Activated CD4-positive, alpha-beta memory T cell treated with anti-CD3 and anti-CD28 coated beads, Interleukin-2, amount 10 ng/mL, durations not matched to agents 7 days and 5 days (primary cell): ENCODE measurements around the gene CDH23. TPM values are rescaled to one million over a fixed set of nuclear protein-coding genes. Genes with fewer than 3 reads are reported as not detected.
A peak's percentile ranks its signal among the peaks of the same experiment; 100 is the strongest.

Experiments used
- CTCF ChIA-PET: fragments of 350-600 bp; sonication (Branson Sonifier 250); formaldehyde crosslinking; loops from one replicate; lab custom pipeline; 2021; ENCODE audit warnings: antibody characterized with exemption, inconsistent platforms; lab: Charles Lee
- POLR2A ChIA-PET: fragments of 350-600 bp; sonication (Branson Sonifier 250); formaldehyde crosslinking; loops from one replicate; lab custom pipeline; 2021; ENCODE audit warnings: antibody characterized with exemption; lab: Charles Lee
- DNase-seq: peaks from one replicate; pipeline ENCODE4 v3.0.0-alpha.2; 2020
- H3K27ac Mint-ChIP-seq: one replicate; pipeline ENCODE4 v1.8.0; 2021; ENCODE audit warnings: mild to moderate bottlenecking, mixed read lengths
- H3K27me3 Mint-ChIP-seq: one replicate; pipeline ENCODE4 v1.8.0; 2021; ENCODE audit warnings: mixed read lengths
- H3K36me3 Mint-ChIP-seq: one replicate; pipeline ENCODE4 v1.8.0; 2021; ENCODE audit warnings: low read depth, mixed read lengths
- H3K4me1 Mint-ChIP-seq: one replicate; pipeline ENCODE4 v1.8.0; 2021; ENCODE audit warnings: mixed read lengths
- H3K4me3 Mint-ChIP-seq: one replicate; pipeline ENCODE4 v1.8.0; 2021; ENCODE audit warnings: mild to moderate bottlenecking, mixed read lengths
- H3K9me3 Mint-ChIP-seq: one replicate; pipeline ENCODE4 v1.8.0; 2021; ENCODE audit warnings: mixed read lengths
- total RNA-seq, 2 experiments: library from RNA; stranded (reverse); gene quantifications; one replicate each; pipeline ENCODE4 v1.2.3, GENCODE V29; 2021

CDH23 gene
- total RNA-seq, 2 experiments from 2014 or later: 1.3 TPM

DNA sequence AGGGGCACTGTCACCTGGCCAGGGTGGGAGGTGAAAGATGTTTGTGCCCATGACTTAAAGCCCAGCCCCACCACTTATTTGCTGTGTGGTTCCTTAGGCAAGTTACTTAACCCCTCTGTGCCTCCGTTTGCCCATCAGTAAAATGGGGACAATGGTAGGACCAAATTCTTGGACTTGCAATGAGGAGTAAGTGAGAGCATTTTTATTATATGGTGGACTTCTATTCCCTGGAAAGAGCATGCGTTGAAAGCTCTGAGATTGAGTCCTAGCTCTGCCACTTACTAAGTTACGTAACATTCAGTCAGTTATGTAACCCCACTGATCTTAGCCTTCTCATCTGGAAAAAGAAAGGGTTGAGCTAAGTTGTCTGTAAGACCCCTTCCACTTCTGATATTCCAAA lies 357.8 kb downstream of the CDH23 start:
- peaks cover 80% of the 10 kb centered on the region for H3K4me1 Mint-ChIP-seq
- H3K27ac Mint-ChIP-seq: no peak overlapping the region
- H3K27me3 Mint-ChIP-seq: no peaks in the 10 kb centered on the region
- POLR2A ChIA-PET: interaction anchor here (0.8 to 5.9 kb wide), 4 partner anchors 11 to 28 kb away, joined by 3 to 142 read pairs (median 20); partner anchors contain the start of gene VSIR
- H3K4me3 Mint-ChIP-seq: no peak overlapping the region
- CTCF ChIA-PET: interaction anchor here (5.2 to 6.7 kb wide), 2 partner anchors 14 to 18 kb away, joined by 39 to 42 read pairs; partner anchors contain the start of gene VSIR
- H3K36me3 Mint-ChIP-seq: peaks cover 82% of the 10 kb centered on the region
- DNase-seq: no peak
- H3K9me3 Mint-ChIP-seq: no peaks in the 10 kb centered on the region

DNA sequence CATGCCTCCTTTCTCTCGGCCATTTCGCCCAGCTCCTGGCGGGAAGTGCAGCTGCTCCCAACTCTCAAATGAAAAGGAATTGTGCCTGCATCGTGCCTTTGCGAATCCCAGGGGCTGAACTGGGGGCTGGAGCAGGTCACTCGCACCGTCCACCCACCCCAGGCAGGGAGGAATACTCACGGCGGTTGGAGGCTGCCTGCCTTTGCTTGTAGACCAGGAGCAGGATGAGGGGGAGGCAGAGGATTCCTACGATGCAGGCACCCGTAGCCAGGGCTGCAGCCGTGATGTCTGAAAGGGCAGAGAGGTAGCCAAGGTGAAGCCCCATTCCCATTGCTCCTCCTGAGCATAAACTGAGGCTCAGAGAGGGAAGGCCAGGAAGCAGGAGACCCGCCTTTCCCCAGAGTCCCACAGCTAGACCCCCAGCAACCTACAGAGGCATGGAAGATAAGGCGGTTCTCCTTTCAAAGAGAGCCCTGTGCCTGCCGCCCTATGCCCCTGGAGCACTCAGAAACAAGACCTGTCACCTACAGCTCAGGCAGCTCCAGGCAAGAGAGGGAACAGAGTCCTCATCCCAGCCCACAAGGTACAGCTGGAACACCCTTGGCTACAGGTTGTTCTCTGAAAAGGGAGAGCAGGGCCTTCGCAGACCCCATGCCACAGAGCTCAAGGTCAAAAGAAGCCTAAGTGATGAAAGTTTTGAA lies 358.6 kb downstream of the CDH23 start:
- peaks cover 75% of the 10 kb centered on the region for H3K4me1 Mint-ChIP-seq
- no peak overlapping the region for H3K4me3 Mint-ChIP-seq
- no peaks in the 10 kb centered on the region for H3K9me3 Mint-ChIP-seq
- CTCF ChIA-PET: interaction anchor here (1.2 to 6.7 kb wide), 3 partner anchors 13 to 58 kb away, joined by 4 to 42 read pairs (median 39); partner anchors contain the start of gene VSIR
- POLR2A ChIA-PET: interaction anchor here (0.8 to 5.9 kb wide), 4 partner anchors 11 to 28 kb away, joined by 3 to 142 read pairs (median 20); partner anchors contain the start of gene VSIR
- H3K27me3 Mint-ChIP-seq: no peaks in the 10 kb centered on the region
- H3K36me3 Mint-ChIP-seq: peaks cover 79% of the 10 kb centered on the region
- H3K27ac Mint-ChIP-seq: no peak overlapping the region
- DNase-seq: no peak

DNA sequence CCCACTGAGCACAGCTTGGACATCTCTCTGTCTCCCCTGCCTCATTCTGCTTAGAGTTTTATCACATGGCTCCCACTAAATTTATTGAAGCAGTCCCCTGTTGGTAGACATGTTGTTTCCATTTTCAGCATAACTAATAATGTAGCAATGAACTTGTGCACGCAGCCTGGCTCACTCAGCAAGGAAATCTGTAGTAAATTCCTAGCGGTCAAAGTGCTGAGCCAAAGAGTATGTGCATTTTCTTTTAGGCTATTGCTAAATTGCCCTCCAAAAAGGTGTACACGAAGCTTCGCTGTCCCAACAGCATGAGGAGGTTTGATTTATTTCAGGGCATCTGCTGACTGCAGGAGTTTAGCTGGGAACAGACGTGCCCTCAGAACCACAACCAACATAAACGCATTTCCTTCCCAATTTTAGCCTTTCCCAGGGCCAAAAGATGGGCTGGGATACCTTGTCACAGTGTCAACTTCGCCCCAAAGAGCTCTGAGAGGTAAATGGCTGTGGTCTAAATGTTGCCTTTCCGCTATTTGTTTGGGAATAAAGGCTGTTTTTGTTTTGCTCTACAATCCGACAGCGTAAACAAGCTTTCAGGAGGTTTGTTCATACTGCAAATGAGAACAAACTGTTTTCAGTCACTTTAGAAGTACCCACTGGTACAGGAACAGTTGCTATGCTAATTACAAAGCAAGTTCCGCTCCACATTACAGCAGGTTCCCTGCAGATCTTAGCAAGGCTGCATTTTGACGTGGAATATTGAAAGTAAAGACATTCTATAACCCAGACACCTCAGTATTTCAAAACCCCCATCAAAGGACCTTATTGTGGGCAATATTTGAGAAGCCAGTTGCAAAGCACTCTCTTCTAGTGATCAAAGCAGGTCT lies 359.8 kb downstream of the CDH23 start:
- H3K27me3 Mint-ChIP-seq: no peaks in the 10 kb centered on the region
- H3K4me1 Mint-ChIP-seq: peaks cover 78% of the 10 kb centered on the region
- peak overlapping the region; percentile 21 for H3K4me3 Mint-ChIP-seq
- peaks cover 81% of the 10 kb centered on the region for H3K36me3 Mint-ChIP-seq
- no peaks in the 10 kb centered on the region for H3K9me3 Mint-ChIP-seq
- DNase-seq: no peak
- H3K27ac Mint-ChIP-seq: peak overlapping the region; percentile 87
- POLR2A ChIA-PET: interaction anchor here (1.0 to 5.9 kb wide), 9 partner anchors 9 to 66 kb away, joined by 3 to 142 read pairs (median 12); partner anchors contain the start of gene VSIR
- CTCF ChIA-PET: interaction anchor here (1.2 to 6.7 kb wide), 7 partner anchors 8 to 60 kb away, joined by 4 to 42 read pairs (median 14); partner anchors contain the start of gene VSIR

DNA sequence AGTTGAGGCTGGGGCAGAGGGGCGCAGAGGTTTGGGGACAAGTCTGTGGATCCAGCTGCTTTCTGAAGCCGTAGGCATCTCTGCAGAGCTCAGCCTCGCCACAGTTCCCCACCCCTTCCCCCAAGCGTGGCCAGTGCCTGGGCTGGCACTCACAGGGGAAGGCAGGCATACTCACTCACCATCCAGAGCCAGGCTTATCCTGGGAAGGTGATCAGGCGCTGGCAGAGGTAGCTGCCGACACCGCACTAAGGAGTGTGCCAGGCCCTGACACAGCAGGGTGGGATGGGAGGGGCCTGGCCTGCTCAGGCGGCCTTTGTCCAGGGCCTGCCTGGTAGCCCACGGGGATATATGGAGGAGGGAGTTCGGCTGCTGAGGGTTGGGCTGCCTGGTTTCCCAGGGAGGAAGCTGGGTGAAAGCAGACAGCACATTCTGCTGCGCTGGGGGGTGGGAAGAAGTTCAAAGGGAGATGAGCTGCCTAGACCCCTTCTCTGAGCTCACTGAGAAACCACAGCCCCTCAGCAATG lies 360.7 kb downstream of the CDH23 start:
- Mint-ChIP-seq H3K36me3 (peaks cover 79% of the 10 kb centered on the region), H3K9me3 (no peaks in the 10 kb centered on the region), H3K27me3 (no peaks in the 10 kb centered on the region), H3K4me1 (peaks cover 77% of the 10 kb centered on the region), H3K27ac (peak overlapping the region; percentile 87), H3K4me3 (peak overlapping the region; percentile 21)
- CTCF ChIA-PET: interaction anchor here (1.7 to 6.7 kb wide), 6 partner anchors 9 to 61 kb away, joined by 6 to 42 read pairs (median 14); partner anchors contain the start of gene VSIR
- no peak for DNase-seq
- POLR2A ChIA-PET: interaction anchor here (0.8 to 5.9 kb wide), 11 partner anchors 10 to 65 kb away, joined by 3 to 142 read pairs (median 12); partner anchors contain the start of gene VSIR

DNA sequence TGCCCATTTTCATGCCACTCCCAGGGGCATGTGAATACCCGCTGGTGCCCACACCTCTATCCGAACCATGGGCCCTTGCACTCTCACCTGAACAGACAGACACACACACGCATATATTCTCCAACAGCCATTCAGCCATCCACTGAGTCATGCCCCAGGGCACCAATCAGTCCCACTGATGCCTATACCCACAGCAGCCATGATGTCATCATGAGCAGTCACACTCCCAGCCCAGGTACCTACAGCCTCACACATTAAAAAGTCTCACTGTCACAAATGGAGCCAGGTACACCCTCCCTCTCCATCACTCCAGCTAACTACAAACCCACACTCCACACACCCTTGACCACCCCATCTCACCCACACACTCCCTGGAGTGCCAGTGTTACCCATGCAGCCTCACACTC lies 364.4 kb downstream of the CDH23 start:
- Mint-ChIP-seq H3K9me3 (no peaks in the 10 kb centered on the region), H3K27ac (peak overlapping the region; percentile 50), H3K27me3 (no peaks in the 10 kb centered on the region), H3K4me1 (peaks cover 80% of the 10 kb centered on the region), H3K36me3 (peaks cover 73% of the 10 kb centered on the region), H3K4me3 (no peak overlapping the region)
- ChIA-PET CTCF (no interaction called here), POLR2A (no interaction called here)
- DNase-seq: no peak

DNA sequence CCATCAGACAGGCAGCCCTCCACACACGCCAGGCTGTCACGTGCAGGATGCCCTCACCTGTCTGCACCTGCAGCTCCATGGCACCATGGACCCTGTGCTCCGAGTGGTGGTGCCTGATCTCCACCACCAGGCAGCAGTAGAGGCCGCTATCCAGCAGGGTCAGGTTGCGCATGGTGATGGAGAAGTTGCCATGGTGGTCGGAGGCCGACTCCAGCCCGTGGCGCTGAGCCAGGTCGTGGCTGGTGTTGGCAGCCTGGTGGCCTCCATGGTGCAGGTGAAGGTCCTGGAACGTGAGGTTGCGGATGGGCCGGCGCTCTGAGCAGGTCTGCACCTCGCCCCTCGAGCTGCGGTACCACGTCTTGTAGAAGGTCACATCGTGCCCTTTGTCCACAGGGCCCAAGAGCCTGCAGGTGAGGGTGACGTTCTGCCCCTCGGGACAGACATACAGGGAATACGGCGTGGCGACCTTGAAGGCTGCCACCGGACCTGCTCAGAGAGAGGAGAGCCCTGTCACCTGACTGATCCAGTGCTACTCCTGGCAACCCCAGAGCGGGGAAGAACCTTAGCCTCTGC lies 364.9 kb downstream of the CDH23 start:
- DNase-seq: no peak
- H3K4me3 Mint-ChIP-seq: no peak overlapping the region
- ChIA-PET POLR2A (interaction anchor here (1.2 kb wide), 1 partner anchor 12 kb away, joined by 3 read pairs; the partner anchor contains the start of gene VSIR), CTCF (interaction anchor here (3.2 kb wide), 1 partner anchor 9 kb away, joined by 10 read pairs; no protein-coding TSS in a partner anchor)
- no peaks in the 10 kb centered on the region for H3K9me3 Mint-ChIP-seq
- no peaks in the 10 kb centered on the region for H3K27me3 Mint-ChIP-seq
- peaks cover 73% of the 10 kb centered on the region for H3K36me3 Mint-ChIP-seq
- peaks cover 78% of the 10 kb centered on the region for H3K4me1 Mint-ChIP-seq
- H3K27ac Mint-ChIP-seq: peak overlapping the region; percentile 50

DNA sequence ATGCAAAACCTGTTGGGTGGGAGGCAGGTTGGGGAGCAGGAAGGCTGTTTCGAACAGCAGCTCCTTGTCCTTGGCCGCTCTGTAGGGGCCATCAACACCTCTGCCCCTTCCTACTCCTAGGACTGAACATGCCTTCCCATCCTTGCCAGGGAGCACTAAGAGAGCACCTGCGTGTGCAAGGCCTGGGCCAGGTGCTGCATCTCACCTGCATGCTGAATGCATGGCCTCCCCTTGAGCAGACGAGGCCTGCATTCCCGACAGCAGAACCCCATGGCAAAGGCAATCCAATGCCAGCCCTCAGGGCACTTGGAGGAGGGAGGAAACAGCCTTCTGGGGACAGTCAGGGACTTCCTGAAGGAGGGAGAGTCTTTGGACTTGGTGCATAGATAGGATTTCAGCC lies 365.6 kb downstream of the CDH23 start:
- no peaks in the 10 kb centered on the region for H3K9me3 Mint-ChIP-seq
- no peak for DNase-seq
- no peak overlapping the region for H3K27ac Mint-ChIP-seq
- H3K27me3 Mint-ChIP-seq: no peaks in the 10 kb centered on the region
- no peak overlapping the region for H3K4me3 Mint-ChIP-seq
- peaks cover 74% of the 10 kb centered on the region for H3K36me3 Mint-ChIP-seq
- H3K4me1 Mint-ChIP-seq: peaks cover 78% of the 10 kb centered on the region
- CTCF ChIA-PET: interaction anchor here (0.8 to 3.2 kb wide), 3 partner anchors 9 to 11 kb away, joined by 3 to 11 read pairs (median 10); partner anchors contain the start of gene VSIR
- POLR2A ChIA-PET: interaction anchor here (1.1 to 1.2 kb wide), 3 partner anchors 10 to 14 kb away, joined by 3 to 4 read pairs (median 3); partner anchors contain the start of gene VSIR

DNA sequence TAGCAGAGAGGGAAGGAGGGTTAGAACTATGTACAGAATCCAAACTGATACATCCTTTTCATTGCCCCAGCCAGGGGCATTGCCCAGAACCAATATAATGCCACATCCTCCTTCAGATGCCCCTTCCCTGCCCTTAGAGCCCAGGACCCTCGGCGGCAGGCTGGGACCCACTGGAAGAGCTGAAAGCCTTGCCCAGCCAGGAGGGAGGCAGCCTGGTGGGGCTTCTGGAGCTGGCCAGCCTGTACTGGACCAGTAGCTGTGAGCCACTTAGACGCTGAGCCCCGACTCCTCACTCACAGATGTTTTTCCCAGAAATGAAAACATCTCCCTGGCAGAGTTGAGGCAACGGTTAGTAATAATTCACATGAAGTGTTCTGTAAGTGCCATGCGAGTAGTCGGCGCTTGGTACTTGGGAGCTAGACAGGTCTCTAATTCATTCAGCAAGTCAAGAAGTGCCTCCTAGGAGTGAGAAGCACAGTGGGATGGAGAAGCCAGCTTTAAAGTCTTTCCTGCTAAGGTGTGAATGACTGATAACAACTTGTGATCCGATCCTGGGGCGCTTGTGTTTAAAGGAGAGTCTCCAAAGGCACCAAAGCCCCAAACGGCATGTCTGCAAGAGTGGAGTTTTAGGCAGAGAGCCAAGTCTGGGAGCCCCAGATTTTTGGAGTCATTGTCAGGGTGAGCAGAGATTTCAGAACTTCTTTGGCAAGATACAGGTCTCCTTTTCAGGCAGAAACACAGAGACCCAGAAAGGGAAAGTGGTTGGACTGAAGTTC lies 366.8 kb downstream of the CDH23 start:
- ChIA-PET CTCF (interaction anchor here (0.8 to 3.2 kb wide), 3 partner anchors 8 to 11 kb away, joined by 3 to 11 read pairs (median 10); partner anchors contain the start of gene VSIR), POLR2A (interaction anchor here (0.9 to 12.0 kb wide), 5 partner anchors 6 to 81 kb away, joined by 3 to 142 read pairs (median 3); no protein-coding TSS in a partner anchor)
- no peak for DNase-seq
- Mint-ChIP-seq H3K9me3 (no peaks in the 10 kb centered on the region), H3K36me3 (peaks cover 71% of the 10 kb centered on the region), H3K4me1 (peaks cover 78% of the 10 kb centered on the region), H3K27me3 (no peaks in the 10 kb centered on the region), H3K4me3 (no peak overlapping the region), H3K27ac (no peak overlapping the region)

DNA sequence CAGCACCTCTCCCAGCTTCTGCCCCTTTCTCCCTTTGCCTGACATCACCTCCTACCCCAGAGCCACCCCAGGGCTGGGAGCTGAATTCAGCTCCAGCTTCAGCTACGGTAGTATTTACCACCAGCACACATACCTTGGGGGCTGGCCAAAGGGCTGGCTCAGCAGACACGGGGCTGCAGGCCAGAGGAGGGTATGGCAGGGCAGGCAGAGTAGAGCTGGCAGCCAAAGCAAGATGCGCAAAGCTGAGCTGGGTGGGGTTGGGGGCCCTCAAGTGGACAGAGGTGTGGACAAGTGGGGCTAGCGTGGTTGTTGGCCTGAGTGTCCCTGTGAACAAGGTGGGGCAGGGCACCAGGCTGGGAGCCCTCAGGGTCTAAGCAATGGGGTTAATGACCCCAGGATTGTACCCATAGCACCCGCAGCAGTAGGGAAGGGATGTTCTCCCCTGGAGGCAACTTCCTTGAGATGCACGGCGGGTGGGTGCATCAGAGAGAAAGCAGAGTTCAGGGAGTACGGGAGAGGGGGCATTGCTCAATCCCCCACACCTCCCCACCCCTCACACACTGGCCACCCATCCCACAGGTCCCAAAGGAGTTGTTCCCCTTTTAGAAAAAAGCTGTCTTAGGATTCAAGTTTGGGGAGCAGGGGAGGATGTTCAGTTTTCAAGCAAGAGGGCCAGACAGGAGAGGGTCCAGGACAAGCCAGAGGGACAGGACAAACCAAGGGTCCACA lies 368.6 kb downstream of the CDH23 start:
- H3K36me3 Mint-ChIP-seq: peaks cover 75% of the 10 kb centered on the region
- no peaks in the 10 kb centered on the region for H3K9me3 Mint-ChIP-seq
- H3K27me3 Mint-ChIP-seq: no peaks in the 10 kb centered on the region
- POLR2A ChIA-PET: interaction anchor here (1.5 to 12.0 kb wide), 3 partner anchors 8 to 37 kb away, joined by 10 to 162 read pairs (median 142); no protein-coding TSS in a partner anchor
- no peak overlapping the region for H3K4me3 Mint-ChIP-seq
- peaks cover 86% of the 10 kb centered on the region for H3K4me1 Mint-ChIP-seq
- no peak for DNase-seq
- peak overlapping the region; percentile 10 for H3K27ac Mint-ChIP-seq
- CTCF ChIA-PET: interaction anchor here (3.2 to 5.0 kb wide), 2 partner anchors 13 to 39 kb away, joined by 10 to 42 read pairs; no protein-coding TSS in a partner anchor

DNA sequence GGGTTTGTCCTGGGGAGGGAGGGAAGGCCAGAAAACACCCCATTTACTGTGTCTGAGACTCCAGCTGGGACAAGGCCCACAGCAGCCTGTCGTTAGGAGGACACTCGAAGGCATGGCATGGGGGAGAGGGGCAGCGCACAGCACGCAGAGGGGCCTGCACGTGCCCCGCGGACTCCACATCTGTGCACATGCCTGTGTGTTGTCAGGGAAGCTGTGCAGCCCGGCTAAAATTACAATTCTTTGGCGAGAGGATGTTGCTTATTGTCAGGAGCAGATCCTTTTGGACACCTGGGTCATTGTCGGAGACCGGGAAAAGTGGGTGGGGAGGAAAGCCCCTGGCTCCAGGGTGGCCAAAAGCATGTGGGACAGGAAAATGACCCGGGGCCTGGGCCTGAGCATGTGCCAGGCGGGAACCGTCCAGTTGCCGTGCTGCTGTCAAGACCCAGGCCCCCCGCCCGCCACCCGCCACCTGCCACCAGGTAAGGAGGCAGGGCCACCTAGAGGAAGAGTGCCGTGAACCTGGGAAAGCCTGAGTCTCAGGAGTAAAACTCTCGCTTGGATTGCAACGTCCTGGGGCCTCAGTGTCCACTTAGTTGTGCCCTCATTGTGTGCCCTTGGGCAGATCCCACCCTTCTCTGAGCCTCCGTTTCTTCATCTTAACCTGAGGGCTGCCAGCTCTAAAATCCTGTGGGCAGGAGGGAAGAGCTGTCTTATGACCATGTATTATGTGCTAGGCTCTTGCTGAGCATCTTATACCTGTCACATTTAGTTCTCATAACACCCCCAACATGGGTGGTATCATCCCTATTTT lies 369.4 kb downstream of the CDH23 start:
- DNase-seq: no peak
- Mint-ChIP-seq H3K27ac (peak overlapping the region; percentile 91), H3K9me3 (no peaks in the 10 kb centered on the region), H3K4me1 (peaks cover 85% of the 10 kb centered on the region), H3K27me3 (no peaks in the 10 kb centered on the region), H3K4me3 (no peak overlapping the region), H3K36me3 (peaks cover 69% of the 10 kb centered on the region)
- ChIA-PET POLR2A (interaction anchor here (1.1 to 12.0 kb wide), 8 partner anchors 9 to 67 kb away, joined by 4 to 162 read pairs (median 17); no protein-coding TSS in a partner anchor), CTCF (interaction anchor here (1.1 to 5.0 kb wide), 6 partner anchors 9 to 68 kb away, joined by 5 to 42 read pairs (median 10); no protein-coding TSS in a partner anchor)
